ENCODE results near the gene FBXL15.

FBXL15 gene

DNA sequence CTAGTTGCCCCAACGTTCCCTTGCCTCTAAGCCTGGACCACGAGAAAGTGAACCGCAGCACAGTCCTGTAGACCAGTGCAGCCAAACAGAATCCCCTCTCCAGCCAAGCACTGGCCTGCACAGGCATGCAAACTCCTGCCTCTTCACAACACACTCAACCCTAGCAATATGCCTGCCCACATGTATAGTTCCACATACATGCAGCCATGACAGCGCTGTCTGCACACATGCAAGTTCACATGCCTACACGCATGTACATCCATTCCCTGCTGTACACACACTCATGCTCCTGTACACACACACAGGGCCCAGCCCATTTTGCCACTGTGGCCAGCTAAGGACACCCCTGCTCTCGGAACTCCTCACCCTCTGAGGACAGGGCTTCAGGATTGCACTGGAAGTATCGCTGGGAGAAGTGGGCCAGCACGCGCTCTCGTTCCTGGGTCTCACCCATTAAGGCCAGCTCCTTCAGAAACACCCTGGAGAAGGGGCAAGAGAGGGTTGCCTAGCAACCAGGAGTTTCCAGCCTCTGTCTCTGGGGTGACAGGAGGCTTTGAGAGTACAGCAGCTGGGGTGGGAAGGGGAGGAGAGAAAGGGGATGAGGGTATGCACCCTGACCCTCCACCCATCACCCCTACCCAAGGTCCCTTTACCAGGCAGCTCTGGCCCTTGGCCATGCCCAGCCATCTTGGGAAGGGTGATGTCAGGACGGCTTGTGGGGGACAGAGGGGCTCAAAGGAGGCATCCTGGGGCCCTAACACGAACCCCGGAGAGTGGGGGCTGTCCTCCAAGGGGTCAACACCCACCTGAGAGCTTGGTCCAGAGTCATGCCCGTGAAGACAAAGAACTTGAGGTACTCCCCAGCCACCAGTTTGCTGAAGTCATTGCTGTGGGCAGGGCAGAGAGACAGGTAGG is 9.0 kb upstream of the FBXL15 start:
- DNase-seq, result no peak

DNA sequence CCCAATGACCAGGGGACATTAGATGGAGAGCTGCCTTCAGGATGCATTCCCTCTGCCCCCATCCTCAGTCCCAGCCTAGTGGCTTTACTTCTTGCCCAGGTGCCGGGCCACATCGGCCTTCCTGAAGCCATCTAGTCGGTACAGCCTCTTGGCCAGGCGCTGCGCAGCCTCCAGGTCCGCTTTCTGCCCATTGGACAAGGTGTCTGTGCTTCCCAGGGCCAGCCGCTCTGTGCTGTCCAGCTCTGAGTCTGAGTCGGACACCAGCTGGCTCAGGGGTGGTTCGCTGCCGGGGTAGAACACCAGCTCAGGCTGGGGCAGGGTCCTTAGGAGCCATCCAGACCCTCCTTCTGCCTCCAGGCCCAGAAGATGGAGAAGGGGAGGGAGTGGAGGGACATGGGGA is 8.3 kb upstream of the FBXL15 start:
- no peak for DNase-seq

GRCh38 chr10:102413053-102413705 is 7.5 kb upstream of the FBXL15 start:
- no peak for DNase-seq

DNA sequence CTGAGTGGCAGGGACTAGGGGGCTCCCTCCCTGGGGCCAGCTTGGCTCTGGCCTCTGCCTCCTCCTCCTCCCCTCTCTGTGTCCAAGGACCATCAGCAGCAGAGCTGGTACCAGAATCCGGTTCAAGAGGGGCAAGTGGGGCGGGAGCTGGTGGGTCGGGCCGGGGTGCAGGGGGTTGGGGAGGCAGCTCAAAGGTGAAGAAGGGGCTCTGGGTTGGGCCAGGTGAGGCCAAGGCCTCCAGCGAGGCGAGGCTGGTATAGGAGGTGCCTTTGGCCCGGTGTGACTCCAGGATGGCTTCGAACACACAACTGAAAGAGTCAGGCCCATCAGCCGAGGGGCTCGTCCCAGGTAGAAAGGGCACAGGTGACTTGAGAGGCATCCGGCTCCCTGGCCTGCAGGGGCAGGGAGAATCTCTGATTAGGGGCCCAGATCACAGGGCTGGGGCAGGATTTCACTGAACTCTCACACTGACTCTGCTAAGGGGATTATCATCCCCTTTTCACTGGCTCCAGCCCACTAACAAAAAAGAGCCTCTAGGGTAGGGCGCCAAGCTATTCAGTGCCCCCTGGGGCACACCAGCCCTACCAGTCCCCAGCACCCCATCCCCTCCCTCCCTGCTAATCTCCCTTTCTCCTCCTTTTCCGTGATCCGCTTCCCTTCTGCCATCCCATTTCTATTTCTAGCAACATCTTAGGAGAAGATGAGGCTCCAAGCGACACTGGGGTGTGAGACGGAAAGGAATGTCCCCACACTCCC is 6.7 kb upstream of the FBXL15 start:
- no peak for DNase-seq

- DNase-seq, result no peak
These were observed 5.9 kb upstream of the FBXL15 start for GRCh38 chr10:102414749-102415148.

GRCh38 chr10:102416283-102416682 is 4.4 kb upstream of the FBXL15 start:
- DNase-seq, result no peak

DNA sequence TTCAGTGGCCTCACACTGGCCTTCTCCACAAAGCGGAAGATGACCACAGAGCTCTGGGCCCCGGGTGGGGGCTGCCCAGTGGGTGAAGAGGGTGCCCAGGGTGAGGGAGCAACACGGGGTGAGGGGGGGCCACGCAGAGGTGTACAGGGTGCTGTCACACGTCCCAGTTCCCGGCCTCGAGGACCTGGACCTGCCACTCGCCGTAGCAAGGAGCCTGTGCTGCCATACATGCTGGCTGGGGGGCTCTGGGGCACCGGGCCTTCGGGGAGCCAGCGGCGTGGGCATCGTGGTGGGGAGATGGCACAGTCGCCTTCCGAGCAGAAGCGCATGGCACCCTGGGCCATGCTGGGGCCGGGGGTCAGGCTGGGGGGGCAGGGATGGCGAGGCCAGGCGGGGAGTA is 3.9 kb upstream of the FBXL15 start:
- no peak for DNase-seq

GRCh38 chr10:102418622-102419268 is 1.9 kb upstream of the FBXL15 start, which contains the start of gene PSD:
TSS of gene PSD (minus strand) at chr10:102418785. CDS start at chr10:102417038, 1,747 bp downstream.
- DNase-seq, result no peak

- DNase-seq, result no peak
These were observed 1.1 kb upstream of the FBXL15 start for GRCh38 chr10:102419269-102420180.

DNA sequence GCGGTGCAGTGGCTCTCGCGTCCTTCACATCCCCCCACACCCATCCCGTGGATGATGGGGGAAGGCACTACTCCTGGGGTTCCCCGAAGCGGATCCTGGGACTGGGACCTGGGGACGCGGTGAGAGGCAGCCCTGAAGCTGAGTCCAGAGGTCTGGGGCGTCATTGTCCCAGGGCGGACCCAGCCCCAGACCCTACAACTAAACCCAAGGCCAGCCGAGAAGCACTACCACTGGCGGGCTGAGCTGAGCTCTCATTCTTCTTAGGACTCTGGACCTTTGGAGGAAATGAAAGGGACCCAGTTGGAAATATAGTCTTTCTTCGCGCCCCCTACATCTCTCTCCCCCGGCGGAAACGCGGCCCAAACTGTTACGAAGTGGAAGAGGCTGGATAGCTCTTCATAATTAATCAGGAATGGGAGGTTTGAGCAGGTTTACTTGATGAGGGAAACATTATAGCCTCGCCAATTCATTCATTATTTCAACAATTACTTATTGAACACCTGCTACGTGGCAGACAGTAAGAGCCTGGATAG is 389 bp upstream of the FBXL15 start:
- no peak for DNase-seq

- DNase-seq, result no peak
These were observed 796 bp downstream of the FBXL15 start for GRCh38 chr10:102421507-102421756.

DNA sequence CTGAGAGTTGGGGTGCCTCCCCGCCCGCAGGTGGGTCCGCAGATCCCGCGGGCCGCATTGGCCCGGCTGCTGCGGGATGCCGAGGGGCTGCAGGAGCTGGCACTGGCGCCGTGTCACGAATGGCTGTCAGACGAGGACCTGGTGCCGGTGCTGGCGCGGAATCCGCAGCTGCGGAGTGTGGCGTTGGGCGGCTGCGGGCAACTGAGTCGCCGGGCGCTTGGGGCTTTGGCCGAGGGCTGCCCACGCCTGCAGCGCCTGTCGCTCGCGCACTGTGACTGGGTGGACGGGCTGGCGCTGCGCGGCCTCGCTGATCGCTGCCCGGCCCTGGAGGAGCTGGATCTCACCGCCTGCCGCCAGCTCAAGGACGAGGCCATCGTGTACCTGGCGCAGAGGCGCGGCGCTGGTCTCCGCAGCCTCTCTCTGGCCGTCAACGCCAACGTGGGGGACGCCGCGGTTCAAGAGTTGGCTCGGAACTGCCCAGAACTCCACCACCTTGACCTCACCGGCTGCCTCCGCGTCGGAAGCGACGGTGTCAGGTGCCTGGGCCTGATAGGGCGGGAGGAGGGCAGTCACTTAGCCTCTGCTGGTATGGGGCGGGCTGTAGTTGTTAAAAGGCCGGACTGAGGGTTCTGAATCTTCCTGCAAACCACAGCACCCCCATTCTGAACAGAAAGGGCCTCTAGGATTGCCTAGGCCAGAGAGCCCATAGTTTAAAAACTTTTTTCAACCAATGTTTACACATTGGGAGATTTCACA is 1.3 kb downstream of the FBXL15 start:
- DNase-seq, result no peak

GRCh38 chr10:102422545-102423129 is 2.0 kb downstream of the FBXL15 start:
- DNase-seq, result no peak

DNA sequence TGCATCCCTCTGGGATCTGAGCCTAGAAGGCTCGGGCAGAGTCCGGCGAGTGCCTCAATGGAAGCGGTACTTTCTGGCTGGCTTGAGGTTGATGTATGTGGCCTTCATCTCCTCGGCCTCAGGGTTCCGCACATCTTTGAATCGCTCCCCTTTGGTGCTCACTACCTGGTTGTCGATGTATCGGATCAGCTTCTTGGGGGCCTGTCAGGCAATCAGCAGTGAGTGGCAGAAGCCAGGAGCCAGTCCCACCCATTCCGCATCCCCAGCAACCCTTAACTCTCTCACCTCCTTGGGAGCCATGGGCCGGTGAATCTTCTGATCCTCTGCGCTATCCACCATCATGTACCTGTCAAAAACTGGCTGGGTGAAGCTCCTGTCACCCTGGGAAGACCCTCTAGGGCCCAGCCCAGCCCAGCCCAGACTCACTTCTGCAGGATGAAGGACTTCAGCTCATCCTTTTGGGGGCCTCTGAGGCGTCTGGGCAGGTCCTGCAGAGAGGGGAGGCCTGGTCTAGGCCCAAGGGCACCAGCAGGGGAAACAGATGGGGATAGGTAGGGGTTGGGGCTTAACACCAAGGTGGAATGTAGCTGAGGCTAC is 2.8 kb downstream of the FBXL15 start:
- no peak for DNase-seq

DNA sequence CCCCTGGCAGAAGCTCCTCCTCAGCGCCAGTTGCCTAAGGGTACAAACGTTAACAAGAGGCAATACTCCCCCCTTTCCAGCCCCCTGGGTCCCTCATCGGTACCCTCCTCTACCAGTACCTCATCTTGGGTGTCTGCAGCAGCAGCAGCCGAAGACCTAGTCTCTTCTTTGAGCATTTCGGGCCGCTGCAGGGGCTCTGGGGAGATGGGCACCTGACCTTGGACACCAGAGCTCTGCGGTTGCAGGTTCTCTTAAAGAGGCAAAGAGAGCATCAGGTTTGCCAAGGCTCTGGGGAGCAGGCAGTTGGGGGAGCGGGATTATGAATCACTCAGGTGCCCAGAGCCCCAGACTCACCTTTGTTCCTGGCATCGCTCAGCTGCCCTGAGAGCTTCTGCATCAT is 3.5 kb downstream of the FBXL15 start:
- DNase-seq, result no peak

DNA sequence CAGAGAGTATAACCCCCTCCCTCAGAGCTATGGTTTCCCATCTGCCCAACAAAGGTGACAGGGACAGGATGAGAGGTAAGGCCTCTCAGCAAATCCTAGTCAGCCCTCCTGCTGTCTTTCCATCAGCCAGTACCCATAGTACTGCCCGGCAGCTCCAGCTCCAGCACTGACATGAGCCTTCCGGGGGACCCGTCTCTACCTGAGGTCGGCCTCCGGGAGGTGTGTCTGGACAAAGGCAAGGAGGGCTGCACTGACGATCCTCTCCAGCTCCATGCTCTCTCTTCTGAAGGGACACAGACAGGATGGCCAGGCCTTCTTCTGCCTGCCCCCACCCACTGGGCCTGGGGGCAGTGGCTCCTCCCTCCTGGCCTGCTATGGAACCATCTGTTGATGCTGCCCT is 4.3 kb downstream of the FBXL15 start:
- no peak for DNase-seq

GRCh38 chr10:102425444-102425843 is 4.8 kb downstream of the FBXL15 start:
- no peak for DNase-seq

- no peak for DNase-seq
These were observed 6.2 kb downstream of the FBXL15 start for GRCh38 chr10:102426803-102427287.

- no peak for DNase-seq
These were observed 8.8 kb downstream of the FBXL15 start for GRCh38 chr10:102429468-102429867.

- no peak for DNase-seq
These were observed 11.0 kb downstream of the FBXL15 start for GRCh38 chr10:102431452-102432124.

Measured in amniotic stem cell (primary cell).